Upper lobe of left lung (tissue), 6 donors: ENCODE results near the gene EPHA2. TPM values are rescaled to one million over a fixed set of nuclear protein-coding genes. Genes with fewer than 3 reads are reported as not detected.

Source experiments
- ATAC-seq, 2 donors: fragments of 200-7000 bp; cut with Tn5 transposase; one replicate each; pipeline ENCODE4 v1.9.1; 2022; ENCODE audit warnings: mild to moderate bottlenecking in 2 of 2, moderate library complexity in 2 of 2; ENCODE audit not compliant: low FRiP score in 2 of 2
- DNase-seq, 2 donors: peaks; one replicate each; pipeline ENCODE4 v3.0.0-alpha.2; 2019 to 2020
- H3K27ac ChIP-seq, 4 donors: fragments of 200-600 bp; sonication (generic); one replicate each; pipeline ENCODE4 v1.5.1; 2016 to 2019
- H3K27me3 ChIP-seq, 4 donors: fragments of 200-600 bp; sonication (generic); one replicate each; pipeline ENCODE4 v1.5.1; 2017 to 2019
- H3K36me3 ChIP-seq, 4 donors: fragments of 200-600 bp; sonication (generic); one replicate each; pipeline ENCODE4 v1.5.1; 2016 to 2019
- H3K4me1 ChIP-seq, 4 donors: fragments of 200-600 bp; sonication (generic); one replicate each; pipeline ENCODE4 v1.5.1; 2018 to 2019
- H3K4me3 ChIP-seq, 4 donors: fragments of 200-600 bp; sonication (generic); one replicate each; pipeline ENCODE4 v1.5.1; 2017 to 2019; ENCODE audit warnings: mild to moderate bottlenecking in 2 of 4, moderate library complexity in 1 of 4
- H3K9me3 ChIP-seq, 4 donors: fragments of 200-600 bp; sonication (generic); one replicate each; pipeline ENCODE4 v1.5.1; 2018 to 2019
- EP300 ChIP-seq, 4 donors: sonication (generic); formaldehyde crosslinking; IDR thresholded peaks; one replicate each; pipeline ENCODE4 v1.5.1; 2017; ENCODE audit warnings: antibody characterized with exemption in 4 of 4, control low read depth in 2 of 4
- POLR2A ChIP-seq, 4 donors: fragments of 450-650 bp; IDR thresholded peaks; one replicate each; pipeline ENCODE4 v1.5.1; 2016 to 2017; ENCODE audit warnings: antibody characterized with exemption in 4 of 4, mild to moderate bottlenecking in 2 of 4
- POLR2AphosphoS5 ChIP-seq, 2 donors: sonication (generic); formaldehyde crosslinking; IDR thresholded peaks; one replicate each; pipeline ENCODE4 v1.5.1; 2017; ENCODE audit warnings: antibody characterized with exemption in 2 of 2
- WGBS, 2 donors: methylation state at CpG; one replicate each; pipeline ENCODE4 v1.1.5; 2017 to 2018; 5-methylcytosine and 5-hydroxymethylcytosine counted together
- total RNA-seq, 6 donors: library from RNA; depleted of rRNA in 4 of 6; stranded (reverse); fragments of >200 nt in 4 of 6; gene quantifications; one replicate each; pipeline versions ENCODE4 v1.1.0 to v1.2.1, GENCODE V29; 2016 to 2021
- TF ChIP-seq, protein P1 (sequence below), 6 experiments: fragments of 450-650 bp in 4 of 6; fragments of 200-600 bp in 2 of 6; sonication (generic) in 2 of 6; IDR thresholded peaks; one replicate each; pipeline ENCODE4 v1.5.1; 2016 to 2019; ENCODE audit warnings: antibody characterized with exemption in 6 of 6
- donor health status: DM: no; HTN: no; CAD: no; lungs with moderate emphysema.
- donor health status: DM: no; HTN: yes; CAD: no; lungs with severe emphysema.

The EPHA2 gene
- total RNA-seq, 6 donors from 2014 or later, result 21.0 to 66.3 (median 38.7) TPM

DNA sequence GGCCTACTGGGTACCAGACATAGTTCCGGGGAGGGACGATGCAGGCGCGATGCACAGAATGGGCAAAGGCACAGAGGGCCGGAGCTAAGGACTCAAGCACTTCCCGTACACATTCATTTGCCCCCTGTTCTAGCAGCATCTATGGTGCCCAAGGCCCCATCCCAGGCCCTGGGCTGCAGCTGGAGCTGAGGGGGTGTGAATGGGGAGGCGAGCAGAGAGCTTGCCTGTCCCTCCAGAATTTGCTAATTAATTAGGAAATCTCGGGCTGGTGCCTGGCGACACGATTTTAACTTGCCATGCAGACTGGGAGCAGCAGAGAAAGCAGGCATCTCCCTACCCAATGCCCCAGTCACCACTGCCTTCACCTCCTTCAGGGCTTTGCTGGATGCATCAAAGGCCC, 35.9 kb downstream of the EPHA2 start:
- TF ChIP-seq EP300 (IDR thresholded peaks at IDR 0.05) (no peak), POLR2AphosphoS5 (IDR thresholded peaks at IDR 0.05) (no peak), POLR2A (IDR thresholded peaks at IDR 0.05) (no peak)
- TF ChIP-seq, protein P1, sequence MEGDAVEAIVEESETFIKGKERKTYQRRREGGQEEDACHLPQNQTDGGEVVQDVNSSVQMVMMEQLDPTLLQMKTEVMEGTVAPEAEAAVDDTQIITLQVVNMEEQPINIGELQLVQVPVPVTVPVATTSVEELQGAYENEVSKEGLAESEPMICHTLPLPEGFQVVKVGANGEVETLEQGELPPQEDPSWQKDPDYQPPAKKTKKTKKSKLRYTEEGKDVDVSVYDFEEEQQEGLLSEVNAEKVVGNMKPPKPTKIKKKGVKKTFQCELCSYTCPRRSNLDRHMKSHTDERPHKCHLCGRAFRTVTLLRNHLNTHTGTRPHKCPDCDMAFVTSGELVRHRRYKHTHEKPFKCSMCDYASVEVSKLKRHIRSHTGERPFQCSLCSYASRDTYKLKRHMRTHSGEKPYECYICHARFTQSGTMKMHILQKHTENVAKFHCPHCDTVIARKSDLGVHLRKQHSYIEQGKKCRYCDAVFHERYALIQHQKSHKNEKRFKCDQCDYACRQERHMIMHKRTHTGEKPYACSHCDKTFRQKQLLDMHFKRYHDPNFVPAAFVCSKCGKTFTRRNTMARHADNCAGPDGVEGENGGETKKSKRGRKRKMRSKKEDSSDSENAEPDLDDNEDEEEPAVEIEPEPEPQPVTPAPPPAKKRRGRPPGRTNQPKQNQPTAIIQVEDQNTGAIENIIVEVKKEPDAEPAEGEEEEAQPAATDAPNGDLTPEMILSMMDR (IDR thresholded peaks at IDR 0.05), result no peak
- Histone ChIP-seq H3K36me3 (peaks cover 0 to 20% (median 12%) of the 10 kb centered on the region in 4 donors), H3K27me3 (no peaks in the 10 kb centered on the region), H3K27ac (no peak overlapping the region), H3K4me1 (peaks cover 13 to 34% (median 26%) of the 10 kb centered on the region in 4 donors), H3K4me3 (no peak overlapping the region), H3K9me3 (no peaks in the 10 kb centered on the region)
- ATAC-seq (no peak), DNase-seq (no peak)
- WGBS, 2 donors, result 88 to 94% methylated on average over 9 to 10 of the region's 10 CpGs

DNA sequence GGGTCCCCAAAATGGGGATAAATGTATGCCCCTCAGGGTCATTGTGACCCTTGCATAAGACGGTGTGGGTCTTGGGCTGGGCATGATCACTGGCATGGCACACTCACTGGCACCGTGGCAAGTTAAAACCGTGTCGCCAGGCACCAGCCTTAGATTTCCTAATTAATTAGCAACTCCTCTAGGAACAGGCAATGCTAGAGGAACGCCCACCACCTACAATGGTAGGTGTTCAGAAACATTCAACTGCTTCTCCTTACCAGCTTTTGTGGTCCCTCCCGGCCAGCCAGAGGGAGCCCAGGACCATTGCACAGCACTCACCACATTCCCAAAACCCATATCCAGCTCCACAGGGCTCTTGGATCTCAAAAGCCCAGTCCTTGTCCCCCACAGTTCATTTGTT, 36.4 kb downstream of the EPHA2 start:
- peaks cover 13 to 34% (median 26%) of the 10 kb centered on the region in 4 donors for H3K4me1 ChIP-seq
- 83 to 96% methylated on average over 6 of the region's 6 CpGs for WGBS, 2 donors
- H3K36me3 ChIP-seq, result peaks cover 0 to 16% (median 8%) of the 10 kb centered on the region in 4 donors
- no peaks in the 10 kb centered on the region for H3K27me3 ChIP-seq
- ATAC-seq (no peak), DNase-seq (no peak)
- no peak overlapping the region for H3K27ac ChIP-seq
- no peaks in the 10 kb centered on the region for H3K9me3 ChIP-seq
- no peak overlapping the region for H3K4me3 ChIP-seq
- TF ChIP-seq EP300 (IDR thresholded peaks at IDR 0.05), result no peak
- no peak for TF ChIP-seq POLR2AphosphoS5 (IDR thresholded peaks at IDR 0.05)
- TF ChIP-seq POLR2A (IDR thresholded peaks at IDR 0.05), result no peak
- TF ChIP-seq, protein P1 (IDR thresholded peaks at IDR 0.05), result no peak

DNA sequence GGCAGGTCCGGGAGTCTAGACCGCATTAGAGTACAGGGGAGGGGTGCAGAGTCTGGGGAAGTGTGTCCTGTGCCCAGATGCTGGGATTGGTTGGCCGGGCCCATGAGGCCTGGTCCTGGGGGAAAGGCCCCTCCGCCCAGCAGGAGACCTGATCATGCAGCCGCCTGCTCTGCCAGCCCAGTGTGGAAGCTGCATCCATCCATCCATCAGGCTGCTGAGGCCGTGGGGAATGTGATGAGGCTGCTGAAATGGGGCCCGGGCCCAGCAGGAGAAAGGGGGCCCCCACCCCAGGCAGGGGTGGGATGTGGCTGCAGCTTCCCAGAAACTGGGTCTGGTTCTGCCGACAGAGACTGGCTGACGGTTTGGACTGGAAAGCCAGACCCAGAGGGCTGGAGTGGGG, 37.2 kb downstream of the EPHA2 start:
- H3K27ac ChIP-seq, result no peak overlapping the region
- H3K4me1 ChIP-seq, result peaks cover 13 to 27% (median 24%) of the 10 kb centered on the region in 4 donors
- H3K36me3 ChIP-seq, result peaks cover 0 to 8% (median 4%) of the 10 kb centered on the region in 4 donors
- ATAC-seq (no peak), DNase-seq (no peak)
- no peak overlapping the region for H3K4me3 ChIP-seq
- no peak for TF ChIP-seq POLR2A (IDR thresholded peaks at IDR 0.05)
- TF ChIP-seq, protein P1 (IDR thresholded peaks at IDR 0.05), result no peak
- H3K27me3 ChIP-seq, result no peaks in the 10 kb centered on the region
- 71 to 83% methylated on average over 3 to 9 of the region's 9 CpGs for WGBS, 2 donors
- no peaks in the 10 kb centered on the region for H3K9me3 ChIP-seq

DNA sequence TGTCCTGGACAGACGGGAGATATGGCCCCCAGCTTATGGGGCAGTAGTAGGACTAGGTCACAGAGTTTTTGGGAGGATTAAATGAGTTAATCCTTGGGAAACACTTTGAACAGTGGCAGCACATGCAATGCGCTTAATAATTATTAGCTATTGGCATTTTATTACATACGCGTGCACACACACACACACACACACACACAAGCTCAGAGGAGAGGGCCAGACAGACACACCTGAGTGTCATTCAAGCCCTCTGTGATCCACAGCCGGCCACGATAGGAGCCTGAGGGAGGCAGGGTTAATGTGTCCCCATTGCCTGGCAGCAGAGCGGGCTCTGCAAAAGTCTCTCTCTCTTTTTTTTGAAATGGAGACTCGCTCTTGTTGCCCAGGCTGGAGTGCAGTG, 37.9 kb downstream of the EPHA2 start:
- TF ChIP-seq, protein P1 (IDR thresholded peaks at IDR 0.05), result no peak
- no peak for TF ChIP-seq POLR2AphosphoS5 (IDR thresholded peaks at IDR 0.05)
- no peak for TF ChIP-seq EP300 (IDR thresholded peaks at IDR 0.05)
- TF ChIP-seq POLR2A (IDR thresholded peaks at IDR 0.05), result no peak
- Histone ChIP-seq H3K4me1 (peaks cover 10 to 19% (median 17%) of the 10 kb centered on the region in 4 donors), H3K36me3 (no peaks in the 10 kb centered on the region), H3K4me3 (no peak overlapping the region), H3K9me3 (no peaks in the 10 kb centered on the region), H3K27me3 (no peaks in the 10 kb centered on the region), H3K27ac (no peak overlapping the region)
- ATAC-seq (no peak), DNase-seq (no peak)
- 96 to 97% methylated on average over 8 of the region's 8 CpGs for WGBS, 2 donors

DNA sequence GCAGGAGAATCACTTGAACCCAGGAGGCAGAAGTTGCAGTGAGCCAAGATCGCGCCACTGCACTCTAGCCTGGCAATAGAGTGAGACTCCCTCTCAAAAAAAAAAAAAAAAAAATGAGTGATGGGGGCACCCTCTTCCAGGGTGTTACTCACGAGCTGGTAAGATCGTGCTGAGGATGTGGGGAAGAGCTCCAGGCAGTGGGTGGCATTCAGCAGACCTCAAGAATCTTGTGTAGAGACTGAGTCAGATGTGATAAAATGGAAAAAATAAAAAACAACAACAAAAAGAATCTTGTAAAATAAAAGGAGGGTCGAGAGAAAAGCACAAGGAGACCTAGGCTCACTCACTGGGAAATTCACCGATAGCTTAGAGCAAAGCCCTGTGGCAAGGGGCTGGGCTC, 38.5 kb downstream of the EPHA2 start:
- TF ChIP-seq, protein P1 (IDR thresholded peaks at IDR 0.05), result no peak
- TF ChIP-seq EP300 (IDR thresholded peaks at IDR 0.05) (no peak), POLR2AphosphoS5 (IDR thresholded peaks at IDR 0.05) (no peak), POLR2A (IDR thresholded peaks at IDR 0.05) (no peak)
- Histone ChIP-seq H3K4me3 (no peak overlapping the region), H3K4me1 (peaks cover 4 to 14% (median 11%) of the 10 kb centered on the region in 4 donors), H3K27me3 (no peaks in the 10 kb centered on the region), H3K27ac (no peak overlapping the region), H3K9me3 (no peaks in the 10 kb centered on the region), H3K36me3 (no peaks in the 10 kb centered on the region)
- DNase-seq, result no peak
- 85 to 87% methylated on average over 6 of the region's 6 CpGs for WGBS, 2 donors
- no peak for ATAC-seq
